Measurements from ENCODE around the gene MPP2.

DNA sequence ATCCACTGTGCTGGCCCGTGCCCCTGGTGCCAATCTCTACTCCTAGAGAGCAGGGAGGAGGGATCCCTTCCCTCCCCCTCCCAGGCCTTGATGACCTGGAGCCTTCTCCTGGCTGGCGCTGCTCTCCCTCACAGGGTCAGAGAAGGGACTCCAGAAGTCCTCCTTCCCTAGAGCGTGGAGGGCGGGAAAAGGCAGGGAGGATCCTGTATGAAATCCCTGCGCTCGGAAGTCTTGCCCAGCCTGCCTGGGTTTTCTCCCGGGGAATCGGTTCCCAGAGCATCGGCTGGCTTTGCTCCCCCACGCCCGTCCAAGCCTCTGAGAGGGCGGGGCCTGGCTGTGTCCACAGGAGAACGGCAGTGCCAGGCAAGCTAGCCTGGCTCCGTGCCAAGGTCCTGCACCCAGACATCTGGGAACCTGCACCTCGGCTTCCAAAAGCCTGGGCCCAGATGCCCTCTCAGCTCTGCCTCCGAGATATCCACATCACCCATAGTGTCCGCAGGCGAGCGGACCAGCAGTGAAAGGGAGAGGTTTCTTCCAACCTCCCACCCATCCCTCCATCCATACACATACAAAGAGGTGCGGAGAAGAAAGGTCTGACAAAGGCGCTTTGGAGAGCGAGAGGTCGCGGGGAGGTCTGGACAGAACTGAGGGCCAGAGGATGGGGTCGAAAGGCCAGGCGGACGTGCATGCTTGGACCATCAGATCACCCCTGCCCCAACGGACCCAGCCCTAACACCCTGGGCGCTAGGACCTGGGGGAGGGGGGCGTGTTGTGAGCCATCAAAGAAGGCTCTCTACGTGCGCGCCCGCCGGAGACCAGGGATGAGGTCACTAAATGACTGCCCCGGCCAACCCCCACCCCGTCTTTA lies 1.1 kb downstream of the MPP2 start:
- TF ChIP-seq EZH2 (IDR thresholded peaks at IDR 0.05; ENCODE audit: borderline replicate concordance, low read length) = peak; percentile 81
- TF ChIP-seq, protein P1, sequence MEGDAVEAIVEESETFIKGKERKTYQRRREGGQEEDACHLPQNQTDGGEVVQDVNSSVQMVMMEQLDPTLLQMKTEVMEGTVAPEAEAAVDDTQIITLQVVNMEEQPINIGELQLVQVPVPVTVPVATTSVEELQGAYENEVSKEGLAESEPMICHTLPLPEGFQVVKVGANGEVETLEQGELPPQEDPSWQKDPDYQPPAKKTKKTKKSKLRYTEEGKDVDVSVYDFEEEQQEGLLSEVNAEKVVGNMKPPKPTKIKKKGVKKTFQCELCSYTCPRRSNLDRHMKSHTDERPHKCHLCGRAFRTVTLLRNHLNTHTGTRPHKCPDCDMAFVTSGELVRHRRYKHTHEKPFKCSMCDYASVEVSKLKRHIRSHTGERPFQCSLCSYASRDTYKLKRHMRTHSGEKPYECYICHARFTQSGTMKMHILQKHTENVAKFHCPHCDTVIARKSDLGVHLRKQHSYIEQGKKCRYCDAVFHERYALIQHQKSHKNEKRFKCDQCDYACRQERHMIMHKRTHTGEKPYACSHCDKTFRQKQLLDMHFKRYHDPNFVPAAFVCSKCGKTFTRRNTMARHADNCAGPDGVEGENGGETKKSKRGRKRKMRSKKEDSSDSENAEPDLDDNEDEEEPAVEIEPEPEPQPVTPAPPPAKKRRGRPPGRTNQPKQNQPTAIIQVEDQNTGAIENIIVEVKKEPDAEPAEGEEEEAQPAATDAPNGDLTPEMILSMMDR (conservative IDR thresholded peaks at IDR 0.05 in 1 of 2, IDR thresholded peaks at IDR 0.05 in 1 of 2; ENCODE audit: extremely low read depth in 1 of 2, insufficient read depth in 1 of 2, low read depth in 1 of 2, low read length in 2 of 2) = no peak

Measured in mammary epithelial cell (primary cell).